ENCODE measurements around the gene FAM3A.

FAM3A gene

DNA sequence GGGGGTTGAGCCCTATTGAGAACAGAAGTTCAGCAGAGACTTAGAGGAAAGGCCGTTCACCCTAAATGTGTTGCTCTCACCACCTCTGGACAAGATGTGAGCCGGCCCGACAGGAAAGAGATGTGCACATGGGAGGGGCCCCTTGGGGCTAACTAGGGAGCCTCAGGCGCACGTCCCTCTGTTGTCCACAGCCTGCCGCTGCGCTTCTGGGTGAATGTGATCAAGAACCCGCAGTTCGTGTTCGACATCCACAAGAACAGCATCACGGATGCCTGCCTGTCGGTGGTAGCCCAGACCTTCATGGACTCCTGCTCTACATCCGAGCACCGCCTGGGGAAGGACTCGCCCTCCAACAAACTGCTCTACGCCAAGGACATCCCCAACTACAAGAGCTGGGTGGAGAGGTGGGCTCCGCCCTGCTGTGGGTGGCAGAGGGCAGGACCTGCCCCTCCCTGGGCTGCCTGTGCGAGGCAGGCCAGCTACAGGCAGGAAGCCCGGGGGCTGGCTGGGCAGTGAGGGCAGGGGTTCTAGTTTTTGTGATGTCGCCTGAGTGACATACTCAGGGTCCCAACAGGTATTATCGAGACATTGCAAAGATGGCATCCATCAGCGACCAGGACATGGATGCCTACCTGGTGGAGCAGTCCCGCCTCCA is 45.0 kb downstream of the FAM3A start:
- TF ChIP-seq, protein P1, sequence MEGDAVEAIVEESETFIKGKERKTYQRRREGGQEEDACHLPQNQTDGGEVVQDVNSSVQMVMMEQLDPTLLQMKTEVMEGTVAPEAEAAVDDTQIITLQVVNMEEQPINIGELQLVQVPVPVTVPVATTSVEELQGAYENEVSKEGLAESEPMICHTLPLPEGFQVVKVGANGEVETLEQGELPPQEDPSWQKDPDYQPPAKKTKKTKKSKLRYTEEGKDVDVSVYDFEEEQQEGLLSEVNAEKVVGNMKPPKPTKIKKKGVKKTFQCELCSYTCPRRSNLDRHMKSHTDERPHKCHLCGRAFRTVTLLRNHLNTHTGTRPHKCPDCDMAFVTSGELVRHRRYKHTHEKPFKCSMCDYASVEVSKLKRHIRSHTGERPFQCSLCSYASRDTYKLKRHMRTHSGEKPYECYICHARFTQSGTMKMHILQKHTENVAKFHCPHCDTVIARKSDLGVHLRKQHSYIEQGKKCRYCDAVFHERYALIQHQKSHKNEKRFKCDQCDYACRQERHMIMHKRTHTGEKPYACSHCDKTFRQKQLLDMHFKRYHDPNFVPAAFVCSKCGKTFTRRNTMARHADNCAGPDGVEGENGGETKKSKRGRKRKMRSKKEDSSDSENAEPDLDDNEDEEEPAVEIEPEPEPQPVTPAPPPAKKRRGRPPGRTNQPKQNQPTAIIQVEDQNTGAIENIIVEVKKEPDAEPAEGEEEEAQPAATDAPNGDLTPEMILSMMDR (IDR thresholded peaks at IDR 0.05), result no peak

DNA sequence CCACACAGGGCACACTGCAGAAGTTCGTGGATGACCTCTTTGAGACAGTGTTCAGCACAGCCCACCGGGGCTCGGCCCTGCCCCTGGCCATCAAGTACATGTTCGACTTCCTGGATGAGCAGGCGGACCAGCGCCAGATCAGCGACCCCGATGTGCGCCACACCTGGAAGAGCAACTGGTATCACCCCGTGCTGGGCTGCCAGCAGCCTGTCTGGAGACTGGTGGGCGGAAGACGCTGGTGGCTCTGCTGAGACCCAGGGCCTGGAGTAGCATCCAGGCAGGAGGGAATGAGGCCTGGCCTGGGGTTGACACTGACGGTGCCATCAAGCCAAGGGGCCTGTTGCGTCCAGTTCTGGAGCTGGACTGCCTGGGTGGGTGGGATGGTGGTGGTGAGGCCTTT is 45.6 kb downstream of the FAM3A start:
- TF ChIP-seq, protein P1 (IDR thresholded peaks at IDR 0.05), result no peak

DNA sequence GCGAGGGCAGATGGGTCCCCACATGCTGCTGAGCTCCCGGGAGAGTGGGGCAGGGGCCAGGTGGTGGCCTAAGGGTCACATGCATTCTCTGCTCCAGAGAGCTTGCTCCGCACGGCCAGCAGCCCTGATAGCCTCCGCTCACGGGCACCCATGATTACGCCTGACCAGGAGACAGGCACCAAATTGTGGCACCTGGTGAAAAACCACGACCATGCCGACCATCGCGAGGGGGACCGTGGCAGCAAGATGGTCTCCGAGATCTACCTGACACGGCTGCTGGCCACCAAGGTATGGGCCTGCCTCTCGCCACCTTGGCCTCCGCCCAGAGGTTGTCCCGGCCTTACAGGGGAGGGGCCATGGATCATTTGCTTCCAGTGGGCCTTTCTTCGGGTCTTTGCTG is 46.2 kb downstream of the FAM3A start:
- TF ChIP-seq, protein P1 (IDR thresholded peaks at IDR 0.05), result no peak

DNA sequence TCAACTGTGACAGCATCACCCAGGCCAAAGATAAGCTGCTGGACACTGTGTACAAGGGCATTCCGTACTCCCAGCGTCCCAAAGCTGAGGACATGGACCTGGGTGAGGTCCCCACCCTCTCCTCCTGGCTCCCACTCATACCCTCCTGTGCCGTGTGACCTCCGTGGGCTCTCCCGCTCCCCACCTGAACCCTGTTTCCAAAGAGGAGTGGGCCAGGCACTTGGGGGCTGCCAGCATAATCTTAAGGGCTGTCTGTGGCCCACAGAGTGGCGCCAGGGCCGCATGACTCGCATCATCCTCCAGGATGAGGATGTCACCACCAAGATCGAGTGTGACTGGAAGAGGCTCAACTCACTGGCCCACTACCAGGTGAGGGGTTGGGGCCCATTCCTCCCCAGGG is 46.9 kb downstream of the FAM3A start:
- TF ChIP-seq, protein P1 (IDR thresholded peaks at IDR 0.05), result no peak

DNA sequence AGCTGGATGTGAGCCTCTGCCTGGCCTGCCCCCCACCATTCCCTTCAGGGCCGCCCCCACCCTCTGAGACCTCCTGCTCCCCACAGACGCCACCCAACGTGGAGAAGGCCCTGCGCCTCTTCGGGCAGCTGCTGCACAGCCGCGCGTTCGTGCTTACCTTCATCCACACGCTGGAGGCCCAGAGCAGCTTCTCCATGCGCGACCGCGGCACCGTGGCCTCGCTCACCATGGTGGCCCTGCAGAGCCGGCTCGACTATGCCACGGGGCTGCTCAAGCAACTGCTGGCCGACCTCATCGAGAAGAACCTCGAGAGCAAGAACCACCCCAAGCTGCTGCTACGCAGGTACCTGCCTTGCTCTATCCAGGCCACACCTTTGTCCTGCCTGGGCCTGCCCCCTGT is 47.8 kb downstream of the FAM3A start:
- TF ChIP-seq, protein P1 (IDR thresholded peaks at IDR 0.05), result no peak

DNA sequence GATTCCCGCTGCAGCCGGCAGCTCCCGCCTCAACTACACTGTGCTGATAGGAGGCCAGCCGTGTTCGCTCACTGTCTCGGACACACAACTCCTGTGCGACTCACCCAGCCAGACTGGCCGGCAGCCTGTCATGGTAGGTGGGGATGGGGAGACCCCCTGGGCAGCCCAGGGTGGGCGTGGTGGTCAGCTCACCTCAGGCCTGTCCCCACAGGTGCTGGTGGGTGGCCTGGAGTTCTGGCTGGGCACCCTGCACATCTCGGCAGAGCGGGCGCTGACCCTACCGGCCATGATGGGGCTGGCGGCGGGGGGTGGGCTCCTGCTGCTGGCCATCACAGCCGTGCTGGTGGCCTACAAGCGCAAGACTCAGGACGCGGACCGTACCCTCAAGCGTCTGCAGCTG is 48.5 kb downstream of the FAM3A start:
- TF ChIP-seq, protein P1 (IDR thresholded peaks at IDR 0.05), result no peak

DNA sequence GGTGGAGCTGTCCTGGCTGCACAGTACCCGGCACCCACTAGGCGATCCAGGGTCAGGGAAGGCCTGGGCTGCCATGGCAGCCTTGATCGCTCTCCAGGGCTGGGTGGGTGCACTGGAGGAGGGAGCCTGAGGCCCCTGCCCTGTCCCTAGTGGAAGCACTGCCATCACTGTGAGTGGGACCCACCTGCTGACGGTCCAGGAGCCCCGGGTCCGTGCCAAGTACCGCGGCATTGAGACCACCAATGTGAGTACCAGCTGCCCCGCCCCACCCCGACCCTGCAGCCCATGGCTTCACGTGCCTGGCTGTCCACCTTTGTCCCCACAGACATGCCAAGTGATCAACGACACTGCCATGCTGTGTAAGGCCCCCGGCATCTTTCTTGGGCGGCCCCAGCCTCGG is 49.1 kb downstream of the FAM3A start:
- TF ChIP-seq, protein P1 (IDR thresholded peaks at IDR 0.05), result no peak

DNA sequence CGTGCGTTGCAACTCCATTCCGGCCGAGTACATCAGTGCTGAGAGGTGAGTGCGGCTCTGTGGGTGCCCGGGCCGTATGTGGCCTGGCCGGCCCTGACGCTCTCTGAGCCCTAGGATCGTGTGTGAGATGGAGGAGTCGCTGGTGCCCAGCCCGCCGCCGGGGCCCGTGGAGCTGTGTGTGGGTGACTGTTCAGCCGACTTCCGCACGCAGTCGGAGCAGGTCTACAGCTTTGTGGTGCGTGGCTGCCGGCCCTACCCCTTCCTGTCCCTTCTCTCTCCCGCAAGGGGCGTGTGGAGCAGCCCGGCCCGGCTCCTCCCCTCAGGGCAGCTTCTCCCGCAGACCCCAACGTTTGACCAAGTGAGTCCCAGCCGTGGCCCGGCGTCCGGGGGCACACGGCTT is 50.0 kb downstream of the FAM3A start:
- TF ChIP-seq, protein P1 (IDR thresholded peaks at IDR 0.05), result no peak
